Gastrocnemius medialis (tissue), 4 donors: ENCODE results near the gene SEMA7A. TPM values are rescaled to one million over a fixed set of nuclear protein-coding genes. Genes with fewer than 3 reads are reported as not detected.
A peak's percentile ranks its signal among the peaks of the same experiment; 100 is the strongest.

Source experiments
- ATAC-seq, 2 donors: fragments of 150-250 bp; one replicate each; pipeline ENCODE4 v1.9.1; 2016
- DNase-seq, 2 donors: peaks; one replicate each; pipeline ENCODE4 v3.0.0-alpha.2; 2019
- H3K27ac ChIP-seq, 4 donors: fragments of 200-600 bp; sonication (generic); 1 replicate in 1 of 4; 2 replicates in 3 of 4; pipeline ENCODE4 v1.5.1; 2016 to 2018; ENCODE audit warnings: mild to moderate bottlenecking in 2 of 4, moderate library complexity in 1 of 4
- H3K27me3 ChIP-seq, 3 donors: fragments of 200-600 bp; sonication (generic) in 2 of 3; 1 replicate in 1 of 3; 2 replicates in 2 of 3; pipeline versions ENCODE4 v1.5.1 to v1.6.0; 2016 to 2019; ENCODE audit warnings: mild to moderate bottlenecking in 1 of 3, moderate library complexity in 1 of 3
- H3K36me3 ChIP-seq, 2 donors: fragments of 200-600 bp; sonication (generic) in 1 of 2; one replicate each; pipeline ENCODE4 v1.5.1; 2017 to 2018
- H3K4me1 ChIP-seq, 2 donors: fragments of 200-600 bp; sonication (generic) in 1 of 2; one replicate each; pipeline ENCODE4 v1.5.1; 2016 to 2017; ENCODE audit warnings: mild to moderate bottlenecking in 2 of 2
- H3K4me3 ChIP-seq, 4 donors: fragments of 200-600 bp; sonication (generic) in 3 of 4; 1 replicate in 1 of 4; 2 replicates in 3 of 4; pipeline ENCODE4 v1.5.1; 2016 to 2019; ENCODE audit warnings: mild to moderate bottlenecking in 2 of 4
- H3K9me3 ChIP-seq, 3 donors: fragments of 200-600 bp; sonication (generic) in 2 of 3; 1 replicate in 1 of 3; 2 replicates in 2 of 3; pipeline ENCODE4 v1.5.1; 2016 to 2019
- CTCF ChIP-seq, 5 experiments: fragments of 450-650 bp in 3 of 5; fragments of 200-600 bp in 2 of 5; sonication (generic) in 2 of 5; IDR thresholded peaks in 4 of 5; conservative IDR thresholded peaks in 1 of 5; 1 replicate in 4 of 5; 2 replicates in 1 of 5; pipeline ENCODE4 v1.5.1; 2016 to 2019; ENCODE audit warnings: antibody characterized with exemption in 5 of 5, mild to moderate bottlenecking in 3 of 5, moderate library complexity in 3 of 5
- POLR2A ChIP-seq, 2 donors: fragments of 450-650 bp; IDR thresholded peaks; one replicate each; pipeline ENCODE4 v1.6.1; 2017; ENCODE audit warnings: antibody characterized with exemption in 2 of 2, mild to moderate bottlenecking in 2 of 2, moderate library complexity in 2 of 2
- in situ Hi-C, 4 donors: fragments of 200-750 bp; cut with MboI; loops; one replicate each; pipeline versions ENCODE4 v1.15.0 to v1.8.0; 2017; ENCODE audit warnings: low sequenced_read_pairs in 4 of 4
- intact Hi-C: fragments of 100-400 bp; cut with DNase I; formaldehyde crosslinking; loops from one replicate; pipeline ENCODE4 v1.15.1; 2023; ENCODE audit warnings: low total_unique reads
- total RNA-seq, 4 donors: library from RNA; depleted of rRNA; stranded (reverse); fragments of >200 nt; gene quantifications; one replicate each; pipeline versions ENCODE4 v1.1.0 to v1.2.3, GENCODE V29; 2016

The SEMA7A gene
- total RNA-seq, 4 donors from 2014 or later: 0.51 to 2.7 (median 2.4) TPM

- DNase-seq (peak; percentile 76 to 91), ATAC-seq (peak; percentile 91)
- Histone ChIP-seq H3K36me3 (no peaks in the 10 kb centered on the region), H3K4me3 (peak overlapping the region in 3 of 4 donors; percentile 3 to 25 (median 23)), H3K4me1 (peaks cover 6 to 10% of the 10 kb centered on the region in 2 donors), H3K27me3 (no peaks in the 10 kb centered on the region), H3K27ac (peak overlapping the region; percentile 82 to 89 (median 86)), H3K9me3 (no peaks in the 10 kb centered on the region)
- TF ChIP-seq CTCF (IDR thresholded peaks at IDR 0.05 in 4 of 5, conservative IDR thresholded peaks at IDR 0.05 in 1 of 5): peak in 1 of 5 experiments; percentile 6
- TF ChIP-seq POLR2A (IDR thresholded peaks at IDR 0.05): peak; percentile 35 to 51
- intact Hi-C loops (loop anchor here (1.0 to 5.0 kb wide), 2 partner anchors 10 to 39 kb away; partner anchors contain the start of genes SEMA7A and UBL7), in situ Hi-C loops (loop anchor here in 1 of 4 donors (25.0 kb wide), 2 partner anchors 141 to 484 kb away; partner anchors contain the start of genes CLK3, PML and STOML1)
These were observed 37.1 kb upstream of the SEMA7A start for GRCh38 chr15:74470631-74471395.

GRCh38 chr15:74468341-74469032 is 34.7 kb upstream of the SEMA7A start:
- H3K27ac ChIP-seq: no peak overlapping the region
- no peaks in the 10 kb centered on the region for H3K27me3 ChIP-seq
- H3K9me3 ChIP-seq: no peaks in the 10 kb centered on the region
- DNase-seq: no peak
- H3K4me1 ChIP-seq: peaks cover 6 to 10% of the 10 kb centered on the region in 2 donors
- ATAC-seq: no peak
- in situ Hi-C loops (loop anchor here in 1 of 4 donors (25.0 kb wide), 2 partner anchors 144 to 481 kb away; partner anchors contain the start of genes CLK3, PML and STOML1), intact Hi-C loops (loop anchor here (10.0 kb wide), 1 partner anchor 474 kb away; the partner anchor contains the start of genes PML and STOML1)
- TF ChIP-seq POLR2A (IDR thresholded peaks at IDR 0.05): no peak
- TF ChIP-seq CTCF (IDR thresholded peaks at IDR 0.05 in 4 of 5, conservative IDR thresholded peaks at IDR 0.05 in 1 of 5): no peak
- H3K36me3 ChIP-seq: no peaks in the 10 kb centered on the region
- H3K4me3 ChIP-seq: no peak overlapping the region

GRCh38 chr15:74466570-74466969 is 32.8 kb upstream of the SEMA7A start:
- intact Hi-C loops (loop anchor here (10.0 kb wide), 1 partner anchor 472 kb away; the partner anchor contains the start of genes PML and STOML1), in situ Hi-C loops (loop anchor here in 1 of 4 donors (25.0 kb wide), 2 partner anchors 146 to 479 kb away; partner anchors contain the start of genes CLK3, PML and STOML1)
- DNase-seq: no peak
- H3K4me1 ChIP-seq: peaks cover 20 to 25% of the 10 kb centered on the region in 2 donors
- H3K36me3 ChIP-seq: no peaks in the 10 kb centered on the region
- H3K27me3 ChIP-seq: no peaks in the 10 kb centered on the region
- H3K27ac ChIP-seq: no peak overlapping the region
- no peaks in the 10 kb centered on the region for H3K9me3 ChIP-seq
- TF ChIP-seq CTCF (IDR thresholded peaks at IDR 0.05 in 4 of 5, conservative IDR thresholded peaks at IDR 0.05 in 1 of 5) (no peak), POLR2A (IDR thresholded peaks at IDR 0.05) (no peak)
- ATAC-seq: no peak
- H3K4me3 ChIP-seq: no peak overlapping the region

- H3K27ac ChIP-seq: peak overlapping the region in 2 of 4 donors; percentile 11 to 20
- in situ Hi-C loops (loop anchor here in 1 of 4 donors (25.0 kb wide), 2 partner anchors 147 to 478 kb away; partner anchors contain the start of genes CLK3, PML and STOML1), intact Hi-C loops (loop anchor here (5.0 to 10.0 kb wide), 2 partner anchors 152 to 470 kb away; partner anchors contain the start of genes CLK3, PML and STOML1)
- H3K36me3 ChIP-seq: no peaks in the 10 kb centered on the region
- no peaks in the 10 kb centered on the region for H3K9me3 ChIP-seq
- TF ChIP-seq POLR2A (IDR thresholded peaks at IDR 0.05) (no peak), CTCF (IDR thresholded peaks at IDR 0.05 in 4 of 5, conservative IDR thresholded peaks at IDR 0.05 in 1 of 5) (no peak)
- no peak for ATAC-seq
- no peak overlapping the region for H3K4me3 ChIP-seq
- DNase-seq: no peak
- peaks cover 22 to 25% of the 10 kb centered on the region in 2 donors for H3K4me1 ChIP-seq
- H3K27me3 ChIP-seq: no peaks in the 10 kb centered on the region
These were observed 31.1 kb upstream of the SEMA7A start for GRCh38 chr15:74464897-74465296.
